ENCODE results near the gene AOPEP.

The AOPEP gene

GRCh38 chr9:94887721-94888120, 161.2 kb downstream of the AOPEP start:
- no peak for TF ChIP-seq EZH2 (IDR thresholded peaks at IDR 0.05; ENCODE audit: borderline replicate concordance, low read length)
- no peak for TF ChIP-seq CTCF (IDR thresholded peaks at IDR 0.05; ENCODE audit: low read length)
- Histone ChIP-seq H3K79me2 (ENCODE audit: insufficient read depth, low read length) (0 out of 2 replicates have a peak, but pooled peaks cover 3% of the 10 kb centered on the region), H3K4me3 (ENCODE audit: low read depth, low read length, poor library complexity, severe bottlenecking) (no peak overlapping the region), H3K36me3 (ENCODE audit: insufficient read depth, low read length) (peaks cover 4% of the 10 kb centered on the region; the same call in 1 of the 2 replicates), H3K27me3 (ENCODE audit: insufficient read depth, low read length) (no peaks in the 10 kb centered on the region), H4K20me1 (ENCODE audit: insufficient read depth, low read length) (no peaks in the 10 kb centered on the region), H2AFZ (ENCODE audit: low read length) (no peak overlapping the region), H3K9me2 (ENCODE audit: low read depth, low read length) (no peaks in the 10 kb centered on the region), H3F3A (ENCODE audit: insufficient read depth, low read length) (no peaks in the 10 kb centered on the region; the same call in 1 of the 2 replicates), H3K4me1 (ENCODE audit: insufficient read depth, low read length, severe bottlenecking) (peaks cover 29% of the 10 kb centered on the region), H3K4me2 (ENCODE audit: low read length) (no peak overlapping the region), H3K9me3 (ENCODE audit: low read length) (peaks cover 7% of the 10 kb centered on the region), H3K27ac (ENCODE audit: low read depth, low read length, poor library complexity, severe bottlenecking) (no peak overlapping the region), H3K9ac (ENCODE audit: low read length) (no peak overlapping the region)

- no peaks in the 10 kb centered on the region for H3K9me2 ChIP-seq (ENCODE audit: low read depth, low read length)
- H3K4me3 ChIP-seq (ENCODE audit: low read depth, low read length, poor library complexity, severe bottlenecking): no peak overlapping the region
- no peak overlapping the region for H2AFZ ChIP-seq (ENCODE audit: low read length)
- TF ChIP-seq CTCF (IDR thresholded peaks at IDR 0.05; ENCODE audit: low read length) (no peak), EZH2 (IDR thresholded peaks at IDR 0.05; ENCODE audit: borderline replicate concordance, low read length) (no peak)
- H3K27ac ChIP-seq (ENCODE audit: low read depth, low read length, poor library complexity, severe bottlenecking): no peak overlapping the region
- peaks cover 19% of the 10 kb centered on the region for H3K4me1 ChIP-seq (ENCODE audit: insufficient read depth, low read length, severe bottlenecking)
- H3K36me3 ChIP-seq (ENCODE audit: insufficient read depth, low read length): peaks cover 4% of the 10 kb centered on the region; the same call in 1 of the 2 replicates
- H3K79me2 ChIP-seq (ENCODE audit: insufficient read depth, low read length): 0 out of 2 replicates have a peak, but pooled peaks cover 3% of the 10 kb centered on the region
- H4K20me1 ChIP-seq (ENCODE audit: insufficient read depth, low read length): no peaks in the 10 kb centered on the region
- peaks cover 7% of the 10 kb centered on the region for H3K9me3 ChIP-seq (ENCODE audit: low read length)
- H3K27me3 ChIP-seq (ENCODE audit: insufficient read depth, low read length): no peaks in the 10 kb centered on the region
- no peaks in the 10 kb centered on the region; the same call in 1 of the 2 replicates for H3F3A ChIP-seq (ENCODE audit: insufficient read depth, low read length)
- H3K9ac ChIP-seq (ENCODE audit: low read length): no peak overlapping the region
- H3K4me2 ChIP-seq (ENCODE audit: low read length): no peak overlapping the region
Measured at GRCh38 chr9:94888775-94889174, 162.3 kb downstream of the AOPEP start.

- H3K4me2 ChIP-seq (ENCODE audit: low read length): no peak overlapping the region
- 0 out of 2 replicates have a peak, but pooled peaks cover 3% of the 10 kb centered on the region for H3K79me2 ChIP-seq (ENCODE audit: insufficient read depth, low read length)
- no peak overlapping the region for H2AFZ ChIP-seq (ENCODE audit: low read length)
- peaks cover 15% of the 10 kb centered on the region for H3K4me1 ChIP-seq (ENCODE audit: insufficient read depth, low read length, severe bottlenecking)
- no peaks in the 10 kb centered on the region for H3K27me3 ChIP-seq (ENCODE audit: insufficient read depth, low read length)
- H3K27ac ChIP-seq (ENCODE audit: low read depth, low read length, poor library complexity, severe bottlenecking): no peak overlapping the region
- H4K20me1 ChIP-seq (ENCODE audit: insufficient read depth, low read length): no peaks in the 10 kb centered on the region
- H3K9me2 ChIP-seq (ENCODE audit: low read depth, low read length): no peaks in the 10 kb centered on the region
- H3K9me3 ChIP-seq (ENCODE audit: low read length): peaks cover 7% of the 10 kb centered on the region
- no peak overlapping the region for H3K4me3 ChIP-seq (ENCODE audit: low read depth, low read length, poor library complexity, severe bottlenecking)
- H3K9ac ChIP-seq (ENCODE audit: low read length): no peak overlapping the region
- TF ChIP-seq EZH2 (IDR thresholded peaks at IDR 0.05; ENCODE audit: borderline replicate concordance, low read length) (no peak), CTCF (IDR thresholded peaks at IDR 0.05; ENCODE audit: low read length) (no peak)
- no peaks in the 10 kb centered on the region; the same call in 1 of the 2 replicates for H3F3A ChIP-seq (ENCODE audit: insufficient read depth, low read length)
- H3K36me3 ChIP-seq (ENCODE audit: insufficient read depth, low read length): peaks cover 4% of the 10 kb centered on the region; the same call in 1 of the 2 replicates
Measured at GRCh38 chr9:94889628-94890027, 163.1 kb downstream of the AOPEP start.

All from OCI-LY1 (cell line).